ENCODE measurements around the gene SMARCA2.

Gene SMARCA2

DNA sequence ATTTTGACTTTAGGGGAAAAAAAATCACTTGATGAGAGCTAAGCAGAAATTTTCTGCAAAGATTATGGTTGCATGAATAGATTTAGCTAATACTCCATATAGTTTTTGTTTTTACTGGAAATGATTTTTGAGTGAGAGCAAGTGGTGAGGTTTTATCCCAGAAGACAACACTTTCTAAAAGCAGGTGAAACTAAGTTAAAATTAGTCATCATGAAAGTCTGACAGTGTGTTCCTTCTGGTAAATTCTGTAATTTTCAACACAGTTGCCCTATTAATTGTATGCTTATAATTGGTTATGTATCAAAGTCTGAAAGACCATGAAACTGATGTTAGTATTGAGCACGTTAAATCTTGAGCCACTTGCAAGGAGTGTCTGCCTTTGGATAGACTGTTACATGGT is 91.5 kb downstream of the SMARCA2 start:
- DNase-seq, result no peak

DNA sequence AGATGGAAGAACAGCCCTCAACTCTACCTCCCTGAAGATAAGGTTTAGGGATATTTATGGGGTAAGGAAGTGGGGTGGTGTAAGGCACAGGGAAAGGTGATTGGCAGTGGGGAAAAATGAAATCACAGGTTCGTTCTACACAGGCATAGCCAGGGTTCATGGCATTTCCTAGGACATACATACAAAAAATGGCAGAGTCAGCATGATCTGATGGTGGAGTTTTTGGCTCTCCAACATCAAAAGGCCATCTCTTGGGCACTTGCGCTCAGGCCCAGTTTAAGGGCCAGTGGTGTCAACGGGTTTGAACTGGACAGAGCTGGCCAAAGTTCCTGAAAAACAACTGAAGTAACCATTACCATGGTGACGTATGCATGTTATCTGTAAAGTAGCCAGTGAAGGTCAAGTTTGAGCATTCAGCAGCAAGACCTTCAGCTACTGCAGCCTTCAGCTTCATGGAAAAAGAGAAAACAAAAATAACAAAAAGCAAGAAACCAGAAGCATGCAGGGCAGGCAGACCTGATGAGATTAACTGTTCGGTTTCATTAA is 92.8 kb downstream of the SMARCA2 start:
- DNase-seq, result no peak

DNA sequence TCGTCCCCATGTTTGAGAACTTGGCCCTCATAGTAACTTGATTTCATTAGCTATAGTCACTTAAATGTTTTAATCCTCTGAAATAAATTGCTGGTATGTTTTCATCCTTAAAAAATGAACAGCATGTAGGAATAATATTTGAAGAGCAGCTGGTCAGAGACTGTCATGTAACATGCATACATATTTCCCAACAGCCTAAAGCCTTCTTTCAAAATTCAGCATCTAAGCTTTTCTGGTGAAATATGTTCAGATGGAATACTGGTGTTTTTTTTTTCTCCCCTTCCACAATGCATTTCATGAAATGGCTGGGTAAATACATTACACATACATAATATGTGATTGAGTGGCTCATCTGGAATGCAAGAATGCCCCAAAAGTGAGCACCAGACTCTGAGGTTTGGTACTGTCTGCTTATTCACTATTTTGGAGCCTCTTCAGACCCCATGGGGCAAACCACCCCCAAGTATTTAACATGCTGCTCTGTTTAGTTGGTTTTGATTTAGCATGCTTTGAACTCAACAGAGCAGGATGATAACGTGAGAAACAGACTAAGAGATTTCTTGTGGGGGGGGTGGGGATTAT is 94.0 kb downstream of the SMARCA2 start:
- DNase-seq, result no peak

DNA sequence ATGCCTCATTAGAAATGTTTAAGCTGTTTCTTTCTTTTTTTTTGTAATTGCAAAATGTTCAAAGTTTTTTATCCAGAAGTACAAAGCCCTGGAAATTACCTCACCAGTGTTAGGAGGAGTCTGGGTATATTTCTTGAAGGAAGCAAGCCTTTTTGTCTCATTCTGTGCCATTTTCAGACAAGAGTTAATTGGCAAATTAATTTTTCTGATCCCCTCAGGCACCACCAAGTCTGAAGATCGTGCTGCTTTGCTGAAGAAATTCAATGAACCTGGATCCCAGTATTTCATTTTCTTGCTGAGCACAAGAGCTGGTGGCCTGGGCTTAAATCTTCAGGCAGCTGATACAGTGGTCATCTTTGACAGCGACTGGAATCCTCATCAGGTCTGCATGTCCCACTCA is 94.9 kb downstream of the SMARCA2 start:
- no peak for DNase-seq

DNA sequence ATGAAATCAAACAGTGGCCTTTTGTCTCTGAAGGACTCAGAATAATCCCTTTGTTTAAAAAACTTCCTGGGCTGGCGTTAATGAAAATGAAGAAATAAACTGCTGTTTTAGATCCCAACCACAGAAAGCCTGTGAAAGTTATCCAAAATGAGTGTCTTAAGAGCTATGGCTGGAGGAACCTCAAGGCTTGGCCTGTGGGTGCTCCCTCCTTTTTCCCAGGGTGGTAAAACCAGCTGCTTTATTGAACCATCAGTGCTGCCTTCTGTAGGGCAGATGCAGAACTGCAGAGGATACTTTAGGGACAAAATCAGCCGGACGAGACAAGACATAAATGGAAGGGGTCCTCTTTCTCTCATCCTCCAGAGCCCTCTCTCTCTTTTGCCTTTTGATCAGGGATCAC is 100.9 kb downstream of the SMARCA2 start:
- no peak for DNase-seq

DNA sequence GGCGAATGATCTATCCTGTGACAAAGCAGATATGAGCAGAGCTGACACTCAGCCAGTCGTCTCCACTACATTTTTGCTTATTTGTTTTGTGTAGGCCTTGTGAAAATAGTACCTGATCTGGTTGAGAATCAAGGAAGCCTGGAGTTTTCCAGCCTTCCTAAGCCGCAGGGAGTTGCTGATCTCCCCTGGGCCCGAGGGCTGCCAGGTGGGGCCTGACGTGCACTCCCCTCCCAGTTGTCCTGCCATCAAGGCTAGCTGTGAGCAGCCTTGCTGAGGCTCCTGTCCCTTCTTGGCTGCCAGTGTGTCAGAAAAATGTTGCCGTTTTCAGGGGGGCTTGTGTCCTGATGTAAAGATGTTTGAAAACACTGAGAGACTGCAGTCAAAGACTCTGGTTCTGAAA is 102.4 kb downstream of the SMARCA2 start:
- DNase-seq, result no peak

DNA sequence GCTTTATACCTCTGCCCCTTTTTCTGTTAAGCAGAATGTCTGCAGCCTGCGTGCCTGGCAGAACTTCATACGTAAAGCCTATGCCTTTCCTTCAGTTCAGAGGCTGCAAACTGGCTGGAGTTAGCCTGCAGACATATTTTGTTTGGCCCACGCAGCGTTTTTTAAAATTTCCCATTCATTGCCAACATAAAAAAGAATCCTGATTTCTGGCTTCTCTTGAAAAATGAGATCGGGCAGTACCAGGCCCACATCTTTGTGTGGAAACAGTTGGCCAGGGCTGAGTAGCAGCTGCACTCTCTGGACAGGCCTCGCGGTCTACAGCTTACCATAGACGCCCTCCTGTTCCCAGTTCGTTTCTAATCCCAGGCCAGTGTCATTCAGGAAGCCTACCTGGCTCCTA is 104.4 kb downstream of the SMARCA2 start:
- DNase-seq, result no peak

DNA sequence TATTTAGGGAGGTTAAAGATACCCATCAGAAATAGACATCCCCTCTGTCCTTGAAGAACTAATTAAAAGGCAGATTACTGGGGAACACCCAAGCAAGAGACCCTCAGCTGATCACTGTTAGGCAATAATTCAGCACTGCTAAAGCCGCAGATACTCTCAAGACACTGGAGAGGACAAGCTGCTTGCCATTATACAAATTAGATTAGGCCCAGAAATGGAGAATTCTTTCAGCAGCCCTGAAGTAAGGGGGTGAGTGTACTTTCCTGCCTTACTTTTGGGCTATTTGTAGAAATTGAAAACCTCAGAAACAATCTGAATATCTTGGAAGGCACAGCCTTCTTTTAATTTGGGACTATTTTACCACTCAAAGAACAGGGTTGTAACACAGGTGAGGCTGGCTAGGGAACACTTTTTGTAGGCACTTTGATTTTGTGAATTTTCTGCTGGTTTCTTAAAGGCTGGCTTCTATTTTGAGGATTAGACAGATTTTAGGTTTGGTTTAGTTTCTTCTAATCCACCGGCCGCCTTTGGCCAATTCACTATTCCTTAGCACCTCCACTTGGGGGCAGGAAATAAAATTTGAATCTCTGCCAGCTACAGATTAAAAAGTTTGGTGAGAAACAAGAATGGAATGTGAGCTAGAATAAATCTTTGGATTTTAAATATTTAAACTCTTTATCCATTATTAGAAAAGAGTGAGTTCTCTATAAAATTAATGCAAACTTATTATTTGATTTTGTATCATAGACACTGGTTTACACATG is 106.0 kb downstream of the SMARCA2 start:
- DNase-seq, result no peak

DNA sequence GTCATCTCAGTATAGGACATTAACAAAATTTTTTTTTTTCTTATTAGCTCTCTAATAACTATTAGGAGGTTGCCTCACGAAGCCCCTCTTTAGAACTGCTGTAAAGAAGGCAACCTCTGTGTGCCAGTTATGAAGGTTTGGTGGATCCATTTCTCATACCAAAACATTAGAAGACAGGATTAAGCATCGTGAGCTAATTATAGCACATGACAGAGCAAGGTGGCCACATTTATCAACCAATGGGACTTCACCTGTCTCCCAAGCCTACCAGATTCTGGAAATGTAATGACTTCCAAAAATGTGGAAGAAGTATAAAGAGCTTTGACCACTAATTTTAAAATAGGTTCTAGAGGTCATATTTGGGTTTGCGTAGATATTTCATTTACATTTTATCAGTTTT is 107.2 kb downstream of the SMARCA2 start:
- DNase-seq, result no peak

DNA sequence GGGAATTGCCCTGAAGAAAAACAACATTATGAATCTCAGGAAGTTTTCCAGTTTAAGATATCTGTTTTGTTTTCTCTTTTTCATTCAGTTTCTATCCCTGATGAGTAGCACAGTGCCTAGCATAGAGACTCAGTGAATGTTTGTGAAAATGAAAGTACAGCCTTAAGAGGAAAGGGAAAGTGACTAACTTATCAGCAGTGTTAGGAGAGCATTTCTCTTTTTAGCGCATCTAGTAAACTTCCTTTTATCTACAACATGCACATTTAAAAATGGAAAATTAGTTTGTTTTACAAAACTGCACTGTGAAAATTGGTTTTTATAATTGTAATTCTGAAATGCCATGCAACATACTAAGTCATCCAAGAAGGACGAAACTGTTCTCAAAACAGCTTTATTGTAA is 110.8 kb downstream of the SMARCA2 start:
- peak; percentile 25 for DNase-seq

DNA sequence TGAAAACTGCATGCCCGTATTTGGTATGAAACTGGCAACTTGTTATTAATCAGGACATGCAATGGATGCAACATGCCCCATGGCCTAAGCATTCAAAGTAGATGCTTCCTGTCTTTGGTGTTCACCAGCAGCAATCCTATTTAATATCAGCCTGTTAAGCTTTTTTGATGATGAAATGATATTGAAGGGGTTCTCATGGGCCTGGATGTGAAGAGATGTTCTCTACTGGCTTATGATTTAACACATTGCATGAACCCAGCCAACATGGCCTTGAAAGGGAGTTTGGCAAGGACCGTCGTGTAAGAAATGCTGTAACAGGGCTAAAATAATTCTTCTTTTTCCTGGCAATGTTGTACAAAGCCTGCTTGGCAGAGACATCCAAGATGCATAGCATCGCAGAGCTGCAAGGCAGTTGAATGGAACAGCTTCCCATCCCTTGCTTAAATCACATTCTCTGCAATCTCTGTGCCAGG is 111.2 kb downstream of the SMARCA2 start:
- no peak for DNase-seq

DNA sequence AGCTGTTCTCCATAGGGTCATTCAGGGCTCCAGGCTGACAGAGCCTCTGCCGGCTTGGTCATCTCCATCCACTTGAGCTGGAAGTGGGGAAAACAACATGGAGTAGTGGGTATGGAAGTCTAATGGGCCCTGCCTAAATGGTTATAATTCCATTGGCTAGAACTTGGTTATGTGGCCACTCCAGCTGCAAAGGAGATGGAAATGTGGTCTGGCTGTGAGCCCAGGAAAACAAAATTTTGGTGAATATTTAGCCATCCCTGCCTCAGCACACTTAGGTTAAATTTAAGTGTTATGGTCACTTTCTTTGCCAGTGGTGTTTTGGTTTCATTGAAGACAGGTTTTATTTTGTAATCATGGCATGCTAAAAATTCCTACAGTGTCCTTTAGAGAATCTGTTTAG is 112.3 kb downstream of the SMARCA2 start:
- DNase-seq, result no peak

DNA sequence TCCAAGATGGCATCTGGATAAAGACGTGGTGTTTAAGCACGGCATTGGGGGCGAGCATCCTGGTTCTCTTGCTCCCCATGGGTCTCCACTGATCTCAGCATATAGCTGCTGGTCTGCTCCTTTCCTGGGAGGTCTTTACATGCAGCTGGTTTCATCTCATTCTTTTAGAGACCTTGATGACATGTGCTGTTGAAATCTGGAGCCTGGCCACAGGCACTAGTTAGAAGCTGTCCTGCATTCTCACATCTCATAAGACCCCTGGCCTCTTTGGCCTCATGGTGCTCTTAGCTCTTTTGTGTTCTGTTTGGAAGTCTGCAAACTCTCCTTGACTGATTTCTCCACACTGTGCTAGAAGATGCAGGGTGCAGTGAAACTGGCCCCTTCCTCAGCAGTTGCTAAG is 113.0 kb downstream of the SMARCA2 start:
- no peak for DNase-seq

DNA sequence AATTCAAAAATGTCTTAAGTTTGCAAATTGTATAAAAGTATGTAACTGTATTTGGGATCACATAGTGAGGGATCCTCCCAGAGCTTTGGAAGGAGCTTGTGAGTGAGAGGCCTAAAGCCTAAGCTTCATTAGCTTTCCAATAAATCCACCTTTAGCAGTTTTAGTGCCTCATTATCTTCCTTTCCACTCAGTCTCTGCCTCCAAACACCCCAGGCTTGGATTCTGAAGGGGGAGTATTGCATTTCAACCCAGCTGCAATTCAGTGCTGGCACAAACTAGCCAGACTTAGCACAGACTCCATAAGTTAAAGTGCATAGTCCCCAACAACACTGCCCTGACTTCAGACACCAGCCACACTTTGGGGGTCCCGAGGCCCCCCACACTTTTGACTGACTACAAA is 113.5 kb downstream of the SMARCA2 start:
- DNase-seq, result no peak

DNA sequence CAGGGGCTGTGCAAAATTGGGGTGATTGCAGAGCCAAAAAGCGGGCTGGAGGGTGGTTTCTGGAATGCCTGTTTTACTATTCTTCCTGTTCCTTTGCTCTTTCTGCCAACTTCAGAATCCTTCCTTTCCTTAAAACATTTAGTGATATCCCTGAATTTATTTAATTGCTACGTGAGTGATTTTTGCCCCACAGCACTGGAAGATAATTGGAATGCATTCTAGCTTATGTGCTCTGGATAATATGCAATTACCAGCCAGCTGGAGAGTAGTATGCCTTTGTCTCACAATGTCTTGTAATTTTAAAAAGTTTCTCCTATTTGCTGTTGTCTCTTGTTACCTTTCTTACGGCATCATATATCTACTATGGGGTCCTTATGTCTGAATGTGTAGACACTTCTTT is 115.8 kb downstream of the SMARCA2 start:
- DNase-seq, result no peak

DNA sequence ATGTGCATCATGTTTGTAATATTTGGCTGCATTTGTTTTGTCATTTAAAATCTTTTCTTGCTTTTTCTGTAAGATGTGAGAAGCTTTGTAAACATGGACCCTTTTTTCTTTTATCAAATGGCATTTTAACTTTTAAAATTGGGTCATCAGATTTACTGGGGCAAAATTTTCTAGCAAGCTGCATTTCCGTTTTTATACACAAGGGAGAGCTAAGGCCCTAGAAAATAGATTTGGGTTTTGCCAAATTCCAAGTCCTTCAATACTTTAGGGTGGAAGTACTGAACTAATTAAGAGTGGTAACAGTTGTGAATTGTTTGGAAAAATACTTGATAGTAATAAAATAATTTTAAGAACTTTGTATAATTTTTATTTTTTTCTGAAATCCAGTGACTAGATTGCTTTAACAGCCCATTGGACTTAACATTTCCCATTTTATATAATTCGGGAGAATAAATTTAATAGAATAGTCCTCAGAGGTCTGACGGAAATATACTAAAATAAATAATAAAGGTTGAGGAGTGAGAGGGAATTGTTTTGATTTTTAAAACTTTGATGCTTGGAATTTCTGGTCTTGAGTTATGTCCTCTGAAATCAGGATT is 117.4 kb downstream of the SMARCA2 start:
- peak; percentile 26 for DNase-seq

DNA sequence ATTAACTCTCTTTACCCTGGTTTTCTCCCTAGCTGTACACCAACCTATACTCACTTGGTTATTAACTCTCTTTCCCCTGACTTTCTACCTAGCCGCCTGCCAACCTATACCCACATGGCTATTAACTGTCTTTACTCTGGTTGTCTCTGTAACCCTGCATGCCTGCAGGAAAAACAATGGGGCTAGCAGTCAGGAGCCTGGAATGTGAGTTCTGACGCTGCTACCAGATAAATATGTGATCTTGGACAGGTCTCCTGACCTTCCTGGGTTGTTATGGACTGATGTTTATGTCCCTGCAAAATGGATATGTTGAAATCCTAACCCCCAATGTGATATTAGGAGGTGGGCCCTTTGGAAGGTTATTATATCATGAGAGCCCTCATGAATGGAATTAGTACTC is 119.2 kb downstream of the SMARCA2 start:
- DNase-seq, result no peak

DNA sequence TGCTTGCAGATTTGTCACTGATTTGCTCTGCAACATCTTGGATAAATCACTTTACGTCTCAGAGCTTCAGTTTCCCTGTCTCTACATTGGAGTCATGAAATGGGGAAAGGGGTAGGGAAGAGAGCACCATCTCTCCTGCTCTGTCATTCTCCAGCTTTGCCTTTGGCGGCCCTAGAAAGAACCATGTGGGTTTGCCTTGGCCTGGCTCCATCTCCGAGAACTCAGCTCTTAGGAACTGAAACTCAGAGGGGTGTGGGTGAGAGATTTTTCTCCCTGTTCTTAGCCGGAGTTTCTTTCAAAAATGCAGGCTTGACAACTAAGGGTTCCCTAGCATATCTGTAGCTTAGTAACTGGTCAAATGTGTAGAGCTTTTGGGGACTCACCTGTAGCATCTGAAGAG is 123.5 kb downstream of the SMARCA2 start:
- DNase-seq, result no peak

DNA sequence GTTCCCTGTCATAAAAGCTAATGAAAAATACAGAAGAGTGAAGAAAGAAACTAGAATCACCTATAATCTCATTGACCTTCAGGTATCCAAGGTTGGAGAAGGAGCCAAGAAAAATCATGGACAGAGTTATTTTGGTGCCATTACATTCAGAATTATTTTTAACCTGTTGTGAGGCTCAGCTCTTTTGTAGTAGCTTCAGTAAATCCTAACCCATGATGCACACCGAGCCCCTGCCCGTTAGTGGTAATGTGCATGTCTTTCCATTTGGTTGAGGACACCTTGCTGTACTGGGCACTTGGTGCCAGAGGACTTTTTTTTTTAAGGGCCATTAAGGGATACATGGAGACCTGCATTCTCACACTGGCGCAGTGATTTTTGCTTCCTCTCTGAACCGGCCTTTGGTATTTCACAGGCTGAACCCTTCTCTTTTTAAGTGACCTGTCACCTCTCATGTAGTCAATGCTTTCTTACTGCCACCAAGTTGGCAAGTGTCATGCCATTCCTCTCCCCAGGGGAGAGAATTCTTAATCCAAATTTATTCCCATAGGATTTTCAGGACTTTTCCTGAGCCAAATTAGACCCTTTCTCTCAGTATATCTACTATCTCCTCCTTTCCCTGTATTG is 125.6 kb downstream of the SMARCA2 start:
- no peak for DNase-seq

DNA sequence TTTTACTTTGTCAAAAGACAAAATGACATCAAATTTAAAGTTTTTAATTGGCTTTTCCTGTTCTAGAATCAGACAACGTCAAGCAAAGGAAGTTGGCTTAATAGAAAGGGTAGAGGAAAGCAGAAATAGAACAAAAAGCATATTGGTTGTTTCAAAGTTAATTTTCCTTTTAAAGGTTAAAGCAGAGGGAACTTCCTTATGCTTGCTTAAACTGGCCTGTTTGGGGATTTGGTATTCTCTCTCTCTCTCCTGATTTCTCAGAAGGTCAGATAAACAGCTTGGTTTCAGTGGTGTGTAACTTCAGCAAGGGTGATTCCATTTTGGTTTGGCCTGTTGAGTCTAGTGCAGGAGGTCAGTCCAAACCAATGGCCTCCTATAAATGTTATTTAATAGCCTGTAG is 127.1 kb downstream of the SMARCA2 start:
- no peak for DNase-seq

DNA sequence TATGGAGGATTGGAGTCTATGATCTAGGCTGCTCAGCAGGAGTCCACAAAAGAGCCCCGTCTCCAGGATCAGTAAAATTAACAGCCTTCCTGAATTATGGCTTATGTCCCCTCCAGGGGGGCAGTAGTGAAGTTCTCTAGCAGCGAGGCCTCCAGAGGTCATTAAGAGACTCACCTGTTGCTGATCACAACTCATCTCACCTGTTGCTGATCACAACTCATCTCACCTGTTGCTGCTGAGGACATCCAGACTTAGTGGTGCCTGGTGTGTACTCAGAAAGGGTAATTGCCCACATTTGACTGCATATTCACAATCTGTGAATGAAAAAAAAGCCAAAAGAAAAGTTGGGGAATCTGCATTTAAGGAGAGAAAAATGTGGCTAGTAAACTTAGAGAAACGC is 129.5 kb downstream of the SMARCA2 start:
- no peak for DNase-seq

DNA sequence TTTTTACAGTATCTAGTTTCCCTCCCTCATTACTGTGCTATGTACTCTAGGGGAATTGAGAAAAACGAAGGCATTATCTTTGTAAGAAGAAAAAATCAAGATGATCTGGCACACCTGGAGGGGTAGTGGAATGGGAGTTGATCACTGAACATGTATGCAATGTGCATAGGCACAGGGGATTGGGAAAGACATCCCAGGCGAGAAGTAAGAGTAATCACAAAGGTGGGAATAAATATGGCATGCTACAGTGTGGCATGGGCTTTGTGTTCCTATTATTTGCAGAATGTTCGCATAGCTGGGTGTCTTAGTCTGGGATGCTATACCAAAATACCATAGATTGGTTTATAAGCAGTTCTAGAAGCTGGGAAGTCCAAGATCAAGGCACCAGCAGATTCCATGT is 130.6 kb downstream of the SMARCA2 start:
- DNase-seq, result no peak

DNA sequence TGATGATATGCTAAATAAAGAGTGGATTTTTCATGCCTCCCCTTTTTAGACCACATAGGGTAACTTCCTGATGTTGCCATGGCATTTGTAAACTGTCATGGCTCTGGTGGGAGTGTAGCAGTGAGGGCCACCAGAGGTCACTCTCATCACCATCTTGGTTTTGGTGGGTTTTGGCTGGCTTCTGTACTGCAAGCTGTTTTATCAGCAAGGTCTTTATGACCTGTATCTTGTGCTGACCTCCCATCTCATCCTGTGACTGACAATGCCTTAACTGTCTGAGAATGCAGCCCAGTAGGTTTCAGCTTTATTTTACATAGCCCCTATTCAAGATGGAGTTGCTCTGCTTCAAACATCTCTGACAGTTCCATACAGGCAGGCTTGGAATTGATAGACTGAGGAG is 131.6 kb downstream of the SMARCA2 start:
- DNase-seq, result peak; percentile 17

DNA sequence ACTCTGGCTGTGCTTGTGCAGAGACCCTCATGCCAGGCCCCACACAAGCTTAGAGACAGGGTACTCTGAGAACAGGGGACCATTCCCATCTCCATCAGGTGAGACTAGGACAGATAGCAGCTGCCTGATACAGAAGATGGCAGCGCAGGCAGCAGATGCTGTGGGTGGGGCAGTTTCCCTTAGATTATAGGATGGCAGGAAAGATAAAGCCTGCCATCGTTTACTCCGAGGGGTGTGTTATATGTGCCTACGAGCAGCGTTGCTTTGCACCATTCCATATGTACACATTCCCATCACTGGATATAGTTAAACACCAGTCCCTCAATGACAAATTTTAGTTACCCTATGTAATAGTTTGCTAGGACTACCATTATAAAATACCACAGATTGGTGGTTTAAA is 135.2 kb downstream of the SMARCA2 start:
- no peak for DNase-seq

Data from CD4-positive, alpha-beta T cell treated with Interleukin-17A for 1 hour (primary cell).